ENCODE measurements around the gene MSI2. TPM values are rescaled to one million over a fixed set of nuclear protein-coding genes. Genes with fewer than 3 reads are reported as not detected.

MSI2 gene
- total RNA-seq, 1 donor from 2014 or later, result 67.9 TPM

DNA sequence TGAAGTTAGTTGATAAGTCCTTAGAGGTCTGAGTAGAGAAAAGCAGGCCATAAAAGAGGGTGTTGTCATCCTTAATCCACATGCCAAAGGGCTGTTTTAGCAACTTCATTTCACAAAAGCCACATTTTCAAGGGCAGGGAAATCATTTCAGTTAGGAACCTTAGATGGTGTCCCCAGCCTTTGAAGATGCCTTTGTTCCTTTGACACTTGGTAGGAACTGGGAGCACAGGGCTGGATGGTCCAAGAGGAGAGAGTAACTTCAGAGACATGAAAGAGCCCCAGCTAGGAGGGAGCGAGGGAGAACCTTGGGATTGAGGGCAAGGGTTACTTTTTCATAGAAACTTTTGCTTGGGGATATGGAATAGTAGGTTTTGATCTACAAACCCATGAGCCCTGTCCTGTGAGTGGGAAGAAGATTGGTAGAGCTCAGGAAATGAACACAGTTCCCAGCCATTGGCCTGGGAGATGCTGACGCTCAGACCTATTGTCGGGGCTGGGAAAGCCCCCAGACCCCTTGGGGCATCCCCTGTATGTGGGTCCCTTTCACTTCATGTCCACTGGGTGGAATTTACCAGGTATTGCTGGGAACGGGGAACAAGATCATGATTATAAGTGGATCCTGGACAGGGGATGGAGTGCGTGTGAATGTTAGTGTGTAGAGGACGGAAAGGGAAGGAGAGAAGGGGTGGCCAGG is 18.9 kb downstream of the MSI2 start:
- Mint-ChIP-seq H3K4me1 (ENCODE audit: low read depth, unreplicated experiment) (peaks cover 16% of the 10 kb centered on the region), H3K9me3 (ENCODE audit: unreplicated experiment) (no peaks in the 10 kb centered on the region), H3K27me3 (ENCODE audit: low read depth, unreplicated experiment) (no peaks in the 10 kb centered on the region), H3K36me3 (ENCODE audit: low read depth, unreplicated experiment) (peaks cover 32% of the 10 kb centered on the region), H3K27ac (ENCODE audit: unreplicated experiment) (no peak overlapping the region), H3K4me3 (ENCODE audit: unreplicated experiment) (no peak overlapping the region)
- DNase-seq (ENCODE audit: low read depth) (no peak), FAIRE-seq (no peak)
- Histone ChIP-seq H3K4me1 (ENCODE audit: insufficient read depth, low read length) (peaks cover 9% of the 10 kb centered on the region), H4K20me1 (ENCODE audit: insufficient read depth, low read length) (peaks cover 61% of the 10 kb centered on the region), H3K36me3 (ENCODE audit: insufficient read depth, low read length) (peaks cover 4% of the 10 kb centered on the region), H3K27ac (ENCODE audit: low read depth, low read length) (no peak overlapping the region), H3K27me3 (ENCODE audit: insufficient read depth, low read length) (no peaks in the 10 kb centered on the region), H3K79me2 (ENCODE audit: insufficient read depth, low read length) (peaks cover 6% of the 10 kb centered on the region), H3K4me3 (ENCODE audit: insufficient read depth, low read depth, low read length) (no peak overlapping the region), H3K9me3 (ENCODE audit: insufficient read depth, low read depth, low read length) (no peaks in the 10 kb centered on the region), H2AFZ (ENCODE audit: low read depth, low read length) (no peak overlapping the region), H3K9ac (ENCODE audit: low read length) (no peak overlapping the region), H3K4me2 (ENCODE audit: low read length) (no peak overlapping the region)
- TF ChIP-seq, protein P1, sequence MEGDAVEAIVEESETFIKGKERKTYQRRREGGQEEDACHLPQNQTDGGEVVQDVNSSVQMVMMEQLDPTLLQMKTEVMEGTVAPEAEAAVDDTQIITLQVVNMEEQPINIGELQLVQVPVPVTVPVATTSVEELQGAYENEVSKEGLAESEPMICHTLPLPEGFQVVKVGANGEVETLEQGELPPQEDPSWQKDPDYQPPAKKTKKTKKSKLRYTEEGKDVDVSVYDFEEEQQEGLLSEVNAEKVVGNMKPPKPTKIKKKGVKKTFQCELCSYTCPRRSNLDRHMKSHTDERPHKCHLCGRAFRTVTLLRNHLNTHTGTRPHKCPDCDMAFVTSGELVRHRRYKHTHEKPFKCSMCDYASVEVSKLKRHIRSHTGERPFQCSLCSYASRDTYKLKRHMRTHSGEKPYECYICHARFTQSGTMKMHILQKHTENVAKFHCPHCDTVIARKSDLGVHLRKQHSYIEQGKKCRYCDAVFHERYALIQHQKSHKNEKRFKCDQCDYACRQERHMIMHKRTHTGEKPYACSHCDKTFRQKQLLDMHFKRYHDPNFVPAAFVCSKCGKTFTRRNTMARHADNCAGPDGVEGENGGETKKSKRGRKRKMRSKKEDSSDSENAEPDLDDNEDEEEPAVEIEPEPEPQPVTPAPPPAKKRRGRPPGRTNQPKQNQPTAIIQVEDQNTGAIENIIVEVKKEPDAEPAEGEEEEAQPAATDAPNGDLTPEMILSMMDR (IDR thresholded peaks at IDR 0.05; ENCODE audit: insufficient read depth, low read depth, low read length), result no peak
- TF ChIP-seq EZH2 (IDR thresholded peaks at IDR 0.05; ENCODE audit: insufficient read depth, low read length), result no peak

DNA sequence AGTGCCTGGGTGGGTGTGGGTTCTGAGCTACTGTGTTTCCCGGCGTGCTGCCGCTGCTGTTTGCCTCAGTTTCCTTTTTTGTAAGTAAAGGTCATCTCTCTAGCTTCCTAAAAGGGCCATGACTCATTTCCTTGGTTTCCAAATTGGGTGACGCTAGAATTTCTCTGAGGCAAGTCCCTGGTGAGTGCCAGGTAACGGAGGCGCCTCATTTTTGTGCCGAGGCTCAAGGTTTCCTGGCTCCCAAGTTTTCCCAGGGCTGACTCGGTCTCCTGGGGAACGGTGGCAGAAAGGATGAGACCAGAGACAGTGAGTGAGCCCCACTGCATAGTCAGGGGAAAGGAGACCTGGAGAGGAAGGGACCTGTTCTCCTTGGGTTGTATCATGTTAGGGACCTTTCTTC is 20.3 kb downstream of the MSI2 start:
- H3K36me3 ChIP-seq (ENCODE audit: insufficient read depth, low read length), result peaks cover 4% of the 10 kb centered on the region
- H3K36me3 Mint-ChIP-seq (ENCODE audit: low read depth, unreplicated experiment), result peaks cover 39% of the 10 kb centered on the region

More for the DNA sequence above, 20.3 kb downstream of the MSI2 start:
- no peak overlapping the region for H3K27ac Mint-ChIP-seq (ENCODE audit: unreplicated experiment)
- FAIRE-seq (no peak), DNase-seq (ENCODE audit: low read depth) (no peak)
- no peak for TF ChIP-seq EZH2 (IDR thresholded peaks at IDR 0.05; ENCODE audit: insufficient read depth, low read length)
- TF ChIP-seq, protein P1 (IDR thresholded peaks at IDR 0.05; ENCODE audit: insufficient read depth, low read depth, low read length), result no peak
- H3K4me2 ChIP-seq (ENCODE audit: low read length), result no peak overlapping the region
- no peaks in the 10 kb centered on the region for H3K9me3 ChIP-seq (ENCODE audit: insufficient read depth, low read depth, low read length)
- no peaks in the 10 kb centered on the region for H3K27me3 Mint-ChIP-seq (ENCODE audit: low read depth, unreplicated experiment)
- H3K27me3 ChIP-seq (ENCODE audit: insufficient read depth, low read length), result no peaks in the 10 kb centered on the region
- no peak overlapping the region for H3K27ac ChIP-seq (ENCODE audit: low read depth, low read length)
- no peaks in the 10 kb centered on the region for H3K9me3 Mint-ChIP-seq (ENCODE audit: unreplicated experiment)
- no peaks in the 10 kb centered on the region for H3K79me2 ChIP-seq (ENCODE audit: insufficient read depth, low read length)
- H3K9ac ChIP-seq (ENCODE audit: low read length), result no peak overlapping the region
- H3K4me1 ChIP-seq (ENCODE audit: insufficient read depth, low read length), result no peaks in the 10 kb centered on the region
- no peak overlapping the region for H2AFZ ChIP-seq (ENCODE audit: low read depth, low read length)
- H3K4me1 Mint-ChIP-seq (ENCODE audit: low read depth, unreplicated experiment), result peaks cover 11% of the 10 kb centered on the region
- H3K4me3 Mint-ChIP-seq (ENCODE audit: unreplicated experiment), result no peak overlapping the region
- H4K20me1 ChIP-seq (ENCODE audit: insufficient read depth, low read length), result peaks cover 59% of the 10 kb centered on the region
- no peak overlapping the region for H3K4me3 ChIP-seq (ENCODE audit: insufficient read depth, low read depth, low read length)
